Testis (tissue), 3 donors: Measurements from ENCODE around the gene RFLNA. TPM values are rescaled to one million over a fixed set of nuclear protein-coding genes. Genes with fewer than 3 reads are reported as not detected.
A peak's percentile ranks its signal among the peaks of the same experiment; 100 is the strongest.

ENCODE experiments used
- DNase-seq: peaks from one replicate; pipeline ENCODE4 v3.0.0-alpha.2; 2019
- H3K27ac ChIP-seq, 2 donors: fragments of 200-600 bp; sonication (generic); one replicate each; pipeline ENCODE4 v1.5.1; 2019
- H3K27me3 ChIP-seq: fragments of 200-600 bp; sonication (generic); one replicate; pipeline ENCODE4 v1.5.1; 2019
- H3K36me3 ChIP-seq: fragments of 200-600 bp; sonication (generic); one replicate; pipeline ENCODE4 v1.5.1; 2017; ENCODE audit warnings: low read depth; ENCODE audit errors: missing control alignments
- H3K4me1 ChIP-seq: fragments of 200-600 bp; sonication (generic); one replicate; pipeline ENCODE4 v1.5.1; 2019
- H3K4me3 ChIP-seq, 2 donors: fragments of 200-600 bp; sonication (generic); one replicate each; pipeline ENCODE4 v1.5.1; 2017 to 2019
- H3K9me3 ChIP-seq: fragments of 200-600 bp; sonication (generic); one replicate; pipeline ENCODE4 v1.5.1; 2017
- POLR2A ChIP-seq: fragments of 450-650 bp; IDR thresholded peaks from one replicate; pipeline ENCODE4 v1.6.1; 2017; ENCODE audit warnings: antibody characterized with exemption, mild to moderate bottlenecking, moderate library complexity
- WGBS, 2 donors: methylation state at CpG; one replicate each; pipeline ENCODE4 v1.1.5; 2018; 5-methylcytosine and 5-hydroxymethylcytosine counted together
- intact Hi-C: fragments of 100-400 bp; cut with DNase I; formaldehyde crosslinking; loops from one replicate; pipeline ENCODE4 v1.15.1; 2023; ENCODE audit warnings: low total_unique reads
- polyA plus RNA-seq: library from polyadenylated mRNA; stranded (reverse); fragments of 350-450 nt; fragmentation: Illumina TruSeq; extraction: RNeasy Lipid Tissue Mini Kit (QIAGEN cat#74804); gene quantifications from one replicate; pipeline ENCODE4 v1.2.3, GENCODE V29; 2014; ENCODE audit warnings: low read depth, low replicate concordance; ENCODE audit not compliant: insufficient read depth
- total RNA-seq, 2 donors: library from RNA; depleted of rRNA; stranded (reverse); fragments of >200 nt; gene quantifications; one replicate each; pipeline ENCODE4 v1.2.3, GENCODE V29; 2016
- TF ChIP-seq, protein P1 (sequence below), 3 experiments: fragments of 450-650 bp in 2 of 3; fragments of 200-600 bp in 1 of 3; sonication (generic) in 1 of 3; IDR thresholded peaks; one replicate each; pipeline ENCODE4 v1.5.1; 2016 to 2019; ENCODE audit warnings: antibody characterized with exemption in 3 of 3, mild to moderate bottlenecking in 2 of 3, moderate library complexity in 1 of 3

The RFLNA gene
- total and polyA plus RNA-seq, 3 donors from 2014 or later = 0.31 to 0.80 (median 0.68) TPM

DNA sequence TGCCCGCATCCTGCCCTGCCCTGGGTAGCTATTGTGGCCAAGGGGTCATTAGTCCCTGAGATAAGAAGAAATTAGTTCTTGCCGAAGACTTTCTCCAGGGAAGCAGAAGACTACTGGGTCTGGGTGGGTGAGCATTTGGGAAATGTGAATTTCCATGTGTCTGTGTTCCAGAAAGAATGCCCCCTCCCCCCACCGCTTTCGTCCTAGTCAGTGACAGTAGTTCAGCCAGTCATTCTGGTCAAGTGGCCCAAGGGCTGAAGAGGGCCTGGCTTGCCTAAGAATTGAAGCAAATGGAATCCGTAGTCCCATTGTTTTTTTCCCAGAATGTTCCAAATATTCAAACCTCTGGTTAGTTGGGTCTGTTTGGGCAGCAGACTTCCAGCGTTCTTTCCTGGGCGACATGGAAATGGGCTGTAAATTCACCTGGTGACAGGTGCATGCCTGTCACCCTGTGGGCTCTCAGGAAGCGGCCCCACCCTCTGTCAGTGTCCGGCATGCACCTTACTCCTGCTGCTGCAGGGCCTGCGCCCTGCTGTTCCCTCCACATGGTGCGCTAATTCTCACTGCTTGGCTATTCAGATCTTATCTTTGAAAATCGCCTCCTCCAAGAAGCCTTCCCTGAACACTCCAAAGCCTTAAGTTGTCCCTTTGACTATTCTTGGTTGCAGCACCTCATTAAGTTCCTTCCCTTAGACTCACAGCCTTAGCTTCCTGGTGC is 1.4 kb upstream of the RFLNA start:
- no peaks in the 10 kb centered on the region for H3K9me3 ChIP-seq
- no peak overlapping the region for H3K27ac ChIP-seq
- intact Hi-C loops = no loop called here
- no peak overlapping the region for H3K4me3 ChIP-seq
- H3K27me3 ChIP-seq = no peaks in the 10 kb centered on the region
- no peaks in the 10 kb centered on the region for H3K4me1 ChIP-seq
- DNase-seq = no peak
- WGBS, 2 donors = 69 to 86% methylated on average over 11 to 12 of the region's 12 CpGs
- no peak for TF ChIP-seq POLR2A
- TF ChIP-seq, protein P1, sequence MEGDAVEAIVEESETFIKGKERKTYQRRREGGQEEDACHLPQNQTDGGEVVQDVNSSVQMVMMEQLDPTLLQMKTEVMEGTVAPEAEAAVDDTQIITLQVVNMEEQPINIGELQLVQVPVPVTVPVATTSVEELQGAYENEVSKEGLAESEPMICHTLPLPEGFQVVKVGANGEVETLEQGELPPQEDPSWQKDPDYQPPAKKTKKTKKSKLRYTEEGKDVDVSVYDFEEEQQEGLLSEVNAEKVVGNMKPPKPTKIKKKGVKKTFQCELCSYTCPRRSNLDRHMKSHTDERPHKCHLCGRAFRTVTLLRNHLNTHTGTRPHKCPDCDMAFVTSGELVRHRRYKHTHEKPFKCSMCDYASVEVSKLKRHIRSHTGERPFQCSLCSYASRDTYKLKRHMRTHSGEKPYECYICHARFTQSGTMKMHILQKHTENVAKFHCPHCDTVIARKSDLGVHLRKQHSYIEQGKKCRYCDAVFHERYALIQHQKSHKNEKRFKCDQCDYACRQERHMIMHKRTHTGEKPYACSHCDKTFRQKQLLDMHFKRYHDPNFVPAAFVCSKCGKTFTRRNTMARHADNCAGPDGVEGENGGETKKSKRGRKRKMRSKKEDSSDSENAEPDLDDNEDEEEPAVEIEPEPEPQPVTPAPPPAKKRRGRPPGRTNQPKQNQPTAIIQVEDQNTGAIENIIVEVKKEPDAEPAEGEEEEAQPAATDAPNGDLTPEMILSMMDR (IDR thresholded peaks at IDR 0.05) = no peak
- no peaks in the 10 kb centered on the region for H3K36me3 ChIP-seq

DNA sequence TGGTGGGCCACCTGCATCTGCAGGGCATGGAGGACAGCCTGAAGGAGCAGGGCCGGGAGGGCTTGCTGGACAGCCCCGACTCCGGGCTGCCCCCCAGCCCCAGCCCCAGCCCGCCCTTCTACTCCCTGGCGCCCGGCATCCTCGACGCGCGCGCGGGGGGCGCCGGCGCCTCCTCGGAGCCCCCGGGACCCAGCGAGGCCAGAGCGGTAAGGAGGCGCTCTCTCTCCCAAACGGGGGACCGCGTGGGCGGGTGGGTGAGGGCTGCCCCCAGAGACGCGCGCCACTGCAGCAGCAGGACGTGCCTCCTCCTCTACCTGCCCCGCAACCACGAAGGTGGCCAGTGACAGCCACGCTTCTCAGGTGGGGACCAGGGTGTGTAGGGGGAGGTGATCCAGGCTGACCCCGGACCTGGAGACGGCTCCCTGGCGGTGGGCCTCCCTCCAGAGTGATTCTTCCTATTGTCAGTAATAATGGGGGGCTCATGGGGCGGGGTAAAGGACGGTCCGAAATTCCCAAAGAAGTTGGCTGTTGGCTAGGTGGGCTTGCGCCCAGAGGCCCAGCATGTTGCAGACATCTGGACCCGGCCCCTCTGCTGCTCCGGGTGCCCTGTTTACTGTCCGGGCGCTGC is 652 bp downstream of the RFLNA start:
- Histone ChIP-seq H3K4me3 (peak overlapping the region; percentile 15 to 40), H3K27me3 (no peaks in the 10 kb centered on the region), H3K9me3 (no peaks in the 10 kb centered on the region), H3K27ac (no peak overlapping the region), H3K36me3 (no peaks in the 10 kb centered on the region), H3K4me1 (no peaks in the 10 kb centered on the region)
- no peak for TF ChIP-seq POLR2A
- TF ChIP-seq, protein P1 (IDR thresholded peaks at IDR 0.05) = no peak
- 9 to 32% methylated on average over 7 to 18 of the region's 42 CpGs for WGBS, 2 donors
- intact Hi-C loops = no loop called here
- DNase-seq = no peak

DNA sequence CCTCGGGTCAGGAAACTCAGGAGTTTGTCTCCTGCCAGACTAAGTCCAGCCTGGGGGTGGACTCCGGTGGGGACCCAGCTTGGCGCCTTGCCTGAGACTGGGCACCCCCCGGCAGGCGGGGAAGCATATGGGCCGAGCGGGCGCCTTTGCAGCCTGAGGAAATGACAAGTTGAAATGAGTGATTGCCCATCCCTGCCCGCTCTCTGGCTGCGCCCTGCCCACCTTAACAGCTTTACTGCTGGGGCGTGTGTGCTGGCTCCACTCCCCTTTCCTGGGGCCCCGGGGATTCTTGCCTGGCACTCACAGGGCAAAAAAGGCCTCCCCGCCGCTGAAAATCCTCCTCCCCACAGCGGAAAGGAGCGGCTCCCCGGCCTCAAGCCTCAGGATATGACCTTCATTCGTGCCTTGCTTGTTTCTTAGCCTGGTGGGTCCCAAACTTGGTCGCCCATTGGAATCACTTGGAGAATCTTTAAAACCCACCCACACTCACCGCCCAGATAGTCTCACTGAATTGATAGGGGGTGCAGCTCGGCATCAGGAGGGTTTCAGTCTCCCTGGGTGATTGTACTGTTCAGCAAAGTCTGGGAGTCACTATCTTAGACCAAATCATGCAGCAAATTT is 1.5 kb downstream of the RFLNA start:
- intact Hi-C loops = no loop called here
- no peak for DNase-seq
- no peak overlapping the region for H3K27ac ChIP-seq
- WGBS, 2 donors = 38 to 43% methylated on average over 18 to 21 of the region's 21 CpGs
- TF ChIP-seq, protein P1 (IDR thresholded peaks at IDR 0.05) = no peak
- TF ChIP-seq POLR2A = no peak
- H3K4me1 ChIP-seq = no peaks in the 10 kb centered on the region
- no peaks in the 10 kb centered on the region for H3K36me3 ChIP-seq
- H3K9me3 ChIP-seq = no peaks in the 10 kb centered on the region
- H3K27me3 ChIP-seq = no peaks in the 10 kb centered on the region
- no peak overlapping the region for H3K4me3 ChIP-seq

DNA sequence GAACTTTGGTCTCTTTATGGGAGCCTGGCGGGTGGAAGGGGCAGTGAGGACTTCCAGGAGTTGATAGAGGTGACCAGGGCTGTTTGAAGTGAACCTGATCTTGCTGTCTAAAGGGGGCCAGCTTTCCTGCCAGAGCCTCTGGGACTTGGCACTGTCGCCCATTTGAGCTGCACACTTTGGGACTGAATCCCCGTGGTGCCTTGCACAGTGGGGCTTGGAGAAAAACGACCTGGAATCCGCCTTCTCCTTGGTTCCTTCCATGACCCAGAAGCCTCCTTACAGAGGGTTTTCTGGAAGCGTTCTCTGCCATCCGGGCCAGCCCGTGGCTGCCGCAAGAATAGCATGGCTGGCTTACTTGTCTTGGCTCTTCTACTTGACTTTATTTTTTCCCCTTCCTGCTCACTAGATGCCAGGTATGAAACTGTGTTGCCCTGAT is 2.0 kb downstream of the RFLNA start:
- intact Hi-C loops = no loop called here
- H3K27me3 ChIP-seq = no peaks in the 10 kb centered on the region
- no peaks in the 10 kb centered on the region for H3K36me3 ChIP-seq
- no peaks in the 10 kb centered on the region for H3K9me3 ChIP-seq
- no peak overlapping the region for H3K27ac ChIP-seq
- DNase-seq = no peak
- no peaks in the 10 kb centered on the region for H3K4me1 ChIP-seq
- TF ChIP-seq, protein P1 (IDR thresholded peaks at IDR 0.05) = no peak
- no peak for TF ChIP-seq POLR2A
- 84 to 88% methylated on average over 9 of the region's 9 CpGs for WGBS, 2 donors
- H3K4me3 ChIP-seq = no peak overlapping the region
